Gastroesophageal sphincter (tissue), 4 donors: Measurements from ENCODE around the gene SDC1. TPM values are rescaled to one million over a fixed set of nuclear protein-coding genes. Genes with fewer than 3 reads are reported as not detected.
"Not testable (repeated sequence)": the region's sequence is repeated elsewhere in the genome, so short reads cannot be mapped to it uniquely, and the experiment has no call there.

ENCODE experiments used
- ATAC-seq: fragments of 150-250 bp; one replicate; pipeline ENCODE4 v1.9.1; 2016; ENCODE audit warnings: mild to moderate bottlenecking, moderate library complexity
- H3K27ac ChIP-seq, 4 donors: fragments of 200-600 bp; sonication (generic) in 3 of 4; 1 replicate in 3 of 4; 2 replicates in 1 of 4; pipeline ENCODE4 v1.5.1; 2016 to 2019
- H3K27me3 ChIP-seq: fragments of 200-600 bp; sonication (generic); one replicate; pipeline ENCODE4 v1.5.1; 2019
- H3K36me3 ChIP-seq, 2 donors: fragments of 200-600 bp; sonication (generic); one replicate each; pipeline ENCODE4 v1.5.1; 2019; ENCODE audit warnings: control low read depth in 1 of 2
- H3K4me1 ChIP-seq, 3 donors: fragments of 200-600 bp; sonication (generic); 1 replicate in 2 of 3; 2 replicates in 1 of 3; pipeline ENCODE4 v1.5.1; 2016 to 2019; ENCODE audit warnings: control low read depth in 2 of 3
- H3K4me3 ChIP-seq, 2 donors: fragments of 200-600 bp; sonication (generic); one replicate each; pipeline ENCODE4 v1.5.1; 2019; ENCODE audit warnings: mild to moderate bottlenecking in 1 of 2, moderate library complexity in 1 of 2
- H3K9me3 ChIP-seq, 3 donors: fragments of 200-600 bp; sonication (generic); one replicate each; pipeline ENCODE4 v1.5.1; 2017 to 2019; ENCODE audit warnings: control low read depth in 2 of 3
- EP300 ChIP-seq: sonication (generic); formaldehyde crosslinking; IDR thresholded peaks from one replicate; pipeline ENCODE4 v1.6.1; 2017; ENCODE audit warnings: antibody characterized with exemption, mild to moderate bottlenecking
- POLR2A ChIP-seq, 2 donors: fragments of 450-650 bp; IDR thresholded peaks; one replicate each; pipeline ENCODE4 v1.6.1; 2017; ENCODE audit warnings: antibody characterized with exemption in 2 of 2, mild to moderate bottlenecking in 2 of 2, moderate library complexity in 1 of 2
- POLR2AphosphoS5 ChIP-seq: sonication (generic); formaldehyde crosslinking; IDR thresholded peaks from one replicate; pipeline ENCODE4 v1.6.1; 2017; ENCODE audit warnings: antibody characterized with exemption
- WGBS, 2 donors: methylation state at CpG; one replicate each; pipeline ENCODE4 v1.1.5; 2018; ENCODE audit warnings: low coverage in 1 of 2; 5-methylcytosine and 5-hydroxymethylcytosine counted together
- total RNA-seq, 4 donors: library from RNA; depleted of rRNA; stranded (reverse); fragments of >200 nt; gene quantifications; one replicate each; pipeline ENCODE4 v1.1.0, GENCODE V29; 2016
- TF ChIP-seq, protein P1 (sequence below), 4 experiments: fragments of 200-600 bp in 2 of 4; fragments of 450-650 bp in 2 of 4; sonication (generic) in 1 of 4; IDR thresholded peaks; one replicate each; pipeline ENCODE4 v1.5.1; 2017 to 2019; ENCODE audit warnings: antibody characterized with exemption in 4 of 4, mild to moderate bottlenecking in 2 of 4, moderate library complexity in 2 of 4

SDC1 gene, protein sequence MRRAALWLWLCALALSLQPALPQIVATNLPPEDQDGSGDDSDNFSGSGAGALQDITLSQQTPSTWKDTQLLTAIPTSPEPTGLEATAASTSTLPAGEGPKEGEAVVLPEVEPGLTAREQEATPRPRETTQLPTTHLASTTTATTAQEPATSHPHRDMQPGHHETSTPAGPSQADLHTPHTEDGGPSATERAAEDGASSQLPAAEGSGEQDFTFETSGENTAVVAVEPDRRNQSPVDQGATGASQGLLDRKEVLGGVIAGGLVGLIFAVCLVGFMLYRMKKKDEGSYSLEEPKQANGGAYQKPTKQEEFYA
- 10 to 100 TPM in 1 of 4 donors, 1 to 10 TPM in 3; 1.1 to 29.5 (median 1.8) TPM for total RNA-seq

DNA sequence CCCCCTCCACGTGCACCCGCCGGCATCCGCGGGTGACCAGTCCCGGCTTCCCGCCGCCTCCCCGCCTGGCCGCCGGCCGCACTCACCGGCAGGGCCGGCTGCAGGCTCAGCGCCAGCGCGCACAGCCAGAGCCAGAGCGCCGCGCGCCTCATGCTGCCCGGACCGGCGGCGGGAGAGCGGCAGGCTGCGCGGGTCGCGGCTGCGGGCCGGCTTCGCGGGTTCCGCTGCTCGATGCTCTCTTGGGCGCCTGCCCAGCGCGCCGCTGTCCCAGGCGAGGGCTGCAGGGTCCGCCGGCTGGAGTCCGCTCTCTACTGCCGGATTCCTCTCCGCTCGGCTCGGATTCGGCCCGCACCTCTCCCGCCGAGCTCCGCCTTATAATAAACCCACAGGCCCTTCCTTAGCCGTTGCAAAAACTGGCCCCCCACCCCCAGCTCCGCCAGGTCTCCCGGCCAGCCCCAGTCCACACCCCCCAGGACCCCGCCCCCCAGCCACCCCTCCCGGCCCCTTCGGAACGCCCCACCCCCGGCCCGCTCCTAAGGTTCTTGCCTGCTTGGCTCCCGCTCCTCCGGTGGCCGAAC lies at the start of gene SDC1:
SDC1 (minus strand) TSS at position 415 of the 578 bp plus-strand sequence; CDS start at position 152, 263 bp downstream.
- Histone ChIP-seq H3K27ac (peak within 1 kb of the TSS in 3 of 4 donors; percentile 64 to 76 (median 66)), H3K9me3 (no peaks in the 10 kb centered on the region), H3K36me3 (no peaks in the 10 kb centered on the region), H3K27me3 (peaks cover 39% of the 10 kb centered on the region), H3K4me3 (peak within 1 kb of the TSS; percentile 36 to 67), H3K4me1 (peaks cover 0 to 33% (median 13%) of the 10 kb centered on the region in 3 donors)
- WGBS, 2 donors = no CpG with 5 or more reads among the region's 65 CpGs
- TF ChIP-seq, protein P1, sequence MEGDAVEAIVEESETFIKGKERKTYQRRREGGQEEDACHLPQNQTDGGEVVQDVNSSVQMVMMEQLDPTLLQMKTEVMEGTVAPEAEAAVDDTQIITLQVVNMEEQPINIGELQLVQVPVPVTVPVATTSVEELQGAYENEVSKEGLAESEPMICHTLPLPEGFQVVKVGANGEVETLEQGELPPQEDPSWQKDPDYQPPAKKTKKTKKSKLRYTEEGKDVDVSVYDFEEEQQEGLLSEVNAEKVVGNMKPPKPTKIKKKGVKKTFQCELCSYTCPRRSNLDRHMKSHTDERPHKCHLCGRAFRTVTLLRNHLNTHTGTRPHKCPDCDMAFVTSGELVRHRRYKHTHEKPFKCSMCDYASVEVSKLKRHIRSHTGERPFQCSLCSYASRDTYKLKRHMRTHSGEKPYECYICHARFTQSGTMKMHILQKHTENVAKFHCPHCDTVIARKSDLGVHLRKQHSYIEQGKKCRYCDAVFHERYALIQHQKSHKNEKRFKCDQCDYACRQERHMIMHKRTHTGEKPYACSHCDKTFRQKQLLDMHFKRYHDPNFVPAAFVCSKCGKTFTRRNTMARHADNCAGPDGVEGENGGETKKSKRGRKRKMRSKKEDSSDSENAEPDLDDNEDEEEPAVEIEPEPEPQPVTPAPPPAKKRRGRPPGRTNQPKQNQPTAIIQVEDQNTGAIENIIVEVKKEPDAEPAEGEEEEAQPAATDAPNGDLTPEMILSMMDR (IDR thresholded peaks at IDR 0.05) = no peak
- peak; percentile 61 for ATAC-seq

DNA sequence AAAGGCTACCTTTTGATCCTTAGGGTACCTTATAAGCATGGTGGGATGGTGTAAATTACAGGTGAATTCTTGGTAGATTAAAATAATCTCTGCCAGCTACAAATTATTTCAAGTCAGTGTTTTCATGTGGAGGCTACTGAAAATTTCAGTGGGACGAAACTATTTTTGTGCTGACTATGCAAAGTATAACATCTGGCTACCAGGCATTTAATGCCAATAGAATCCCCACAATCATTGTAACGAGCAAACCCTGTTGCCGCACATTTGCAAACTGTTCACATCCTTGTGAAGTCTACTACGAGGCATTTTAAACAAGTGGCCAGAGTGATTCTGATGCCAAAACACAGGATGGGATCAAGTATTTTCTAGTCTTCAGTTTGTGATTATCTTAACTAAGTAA lies 48.1 kb upstream of the SDC1 start:
- Histone ChIP-seq H3K4me1 (no peaks in the 10 kb centered on the region), H3K27ac (no peak overlapping the region), H3K27me3 (no peaks in the 10 kb centered on the region), H3K36me3 (peaks cover 0 to 27% of the 10 kb centered on the region in 2 donors), H3K4me3 (no peak overlapping the region), H3K9me3 (no peaks in the 10 kb centered on the region)
- ATAC-seq = no peak
- 74 to 93% methylated on average over 4 of the region's 4 CpGs for WGBS, 2 donors
- no peak for TF ChIP-seq POLR2AphosphoS5
- TF ChIP-seq EP300 = no peak
- TF ChIP-seq, protein P1 (IDR thresholded peaks at IDR 0.05) = no peak
- no peak for TF ChIP-seq POLR2A (IDR thresholded peaks at IDR 0.05)

DNA sequence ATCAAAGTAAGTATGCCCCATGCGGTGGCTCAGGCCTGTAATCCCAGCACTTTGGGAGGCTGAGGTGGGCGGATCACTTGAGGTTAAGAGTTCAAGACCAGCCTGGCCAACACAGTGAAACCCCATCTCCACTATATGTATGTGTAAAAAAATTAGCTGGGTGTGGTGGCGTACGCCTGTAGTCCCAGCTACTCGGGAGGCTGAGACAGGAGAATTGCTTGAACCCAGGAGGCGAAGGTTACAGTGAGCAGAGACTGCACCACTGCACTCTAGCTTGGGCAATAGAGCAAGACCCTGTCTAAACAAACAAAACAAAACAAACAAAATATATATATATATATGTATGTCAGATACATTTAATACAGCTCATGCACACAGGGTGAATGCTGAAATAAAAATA lies 43.4 kb upstream of the SDC1 start:
- H3K4me1 ChIP-seq, H3K9me3 ChIP-seq, H3K27ac ChIP-seq, ATAC-seq, H3K4me3 ChIP-seq, H3K27me3 ChIP-seq: not testable (repeated sequence)
- peaks cover 0 to 40% of the 10 kb centered on the region in 2 donors for H3K36me3 ChIP-seq
- WGBS, 2 donors = 97 to 100% methylated on average over 2 to 6 of the region's 6 CpGs

DNA sequence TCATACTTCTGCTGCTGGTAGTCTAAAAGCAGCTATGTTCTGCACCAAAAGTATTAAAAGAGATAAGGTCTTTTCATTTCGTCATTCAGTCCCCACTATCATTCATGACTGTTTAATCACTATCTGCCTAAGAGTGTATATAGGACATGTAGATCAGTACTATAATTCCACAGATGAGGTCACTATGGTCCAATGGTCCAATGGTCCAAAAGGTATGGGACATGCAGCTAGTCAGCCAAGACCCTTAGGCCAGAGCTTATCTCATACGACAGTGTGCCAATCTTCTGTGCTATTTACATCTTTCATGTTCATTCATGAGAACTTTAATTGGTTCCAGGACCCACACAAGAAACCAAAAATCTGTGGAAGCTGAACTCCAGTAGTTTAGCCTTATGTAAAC lies 42.6 kb upstream of the SDC1 start:
- Histone ChIP-seq H3K9me3 (no peaks in the 10 kb centered on the region), H3K36me3 (peaks cover 0 to 47% of the 10 kb centered on the region in 2 donors), H3K4me1 (no peaks in the 10 kb centered on the region), H3K27ac (no peak overlapping the region), H3K27me3 (no peaks in the 10 kb centered on the region), H3K4me3 (no peak overlapping the region)
- WGBS, 2 donors = 61 to 95% methylated on average over 2 of the region's 2 CpGs
- no peak for TF ChIP-seq POLR2A (IDR thresholded peaks at IDR 0.05)
- TF ChIP-seq POLR2AphosphoS5 = no peak
- no peak for TF ChIP-seq EP300
- TF ChIP-seq, protein P1 (IDR thresholded peaks at IDR 0.05) = no peak
- ATAC-seq = no peak

DNA sequence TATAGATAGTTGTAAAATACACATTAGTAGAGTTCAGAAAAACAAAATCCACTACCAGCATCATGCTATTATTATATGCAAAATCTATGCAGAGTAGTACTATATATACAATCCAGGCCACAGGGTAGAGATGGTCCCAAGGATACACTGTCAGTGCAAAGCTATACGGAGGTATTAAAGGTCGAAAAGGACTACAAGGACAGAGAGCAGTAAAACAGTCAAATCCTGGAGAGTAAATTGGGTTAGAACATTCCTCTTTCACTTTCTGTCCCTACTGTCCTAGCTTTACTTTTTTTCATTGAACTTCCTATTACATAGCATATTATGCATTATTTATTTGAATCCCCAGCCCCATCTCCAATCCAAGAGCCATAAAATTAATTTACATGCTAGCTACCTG lies 39.7 kb upstream of the SDC1 start:
- Histone ChIP-seq H3K27ac (no peak overlapping the region), H3K9me3 (no peaks in the 10 kb centered on the region), H3K4me3 (no peak overlapping the region), H3K4me1 (no peaks in the 10 kb centered on the region), H3K27me3 (no peaks in the 10 kb centered on the region), H3K36me3 (peaks cover 4 to 68% of the 10 kb centered on the region in 2 donors)
- TF ChIP-seq, protein P1 (IDR thresholded peaks at IDR 0.05) = no peak
- no peak for TF ChIP-seq POLR2A (IDR thresholded peaks at IDR 0.05)
- no peak for TF ChIP-seq POLR2AphosphoS5
- TF ChIP-seq EP300 = no peak
- WGBS, 2 donors = 73 to 76% methylated on average over 2 of the region's 2 CpGs
- ATAC-seq = no peak
